ENCODE data around the gene SULT1C2.

- no peak for TF ChIP-seq ZMIZ1 (IDR thresholded peaks at IDR 0.05; ENCODE audit: low read depth in 2 of 2, low read length in 2 of 2)
- no peak for TF ChIP-seq SRF (CRISPR knock-in tag; IDR thresholded peaks at IDR 0.05)
These were observed 58.1 kb downstream of the SULT1C2 start for GRCh38 chr2:108346827-108347226.
